H9 (cell line): ENCODE data around the gene FBXW4. TPM values are rescaled to one million over a fixed set of nuclear protein-coding genes. Genes with fewer than 3 reads are reported as not detected.

ENCODE experiments used
- DNase-seq: peaks from one replicate; pipeline ENCODE4 v3.0.0-alpha.2; 2017
- H2AFZ ChIP-seq: one replicate; pipeline ENCODE4 v1.6.1; 2013; ENCODE audit warnings: mild to moderate bottlenecking, low read length, control low read depth, moderate library complexity
- H2AK5ac ChIP-seq: 2 replicates; pipeline ENCODE4 v1.6.1; 2013; ENCODE audit warnings: low read length, control low read depth, mixed read lengths; ENCODE audit not compliant: insufficient read length
- H2BK120ac ChIP-seq: one replicate; pipeline ENCODE4 v1.6.1; 2013; ENCODE audit warnings: low read depth, mild to moderate bottlenecking, low read length, control low read depth, inconsistent platforms; ENCODE audit not compliant: poor library complexity, severe bottlenecking
- H2BK12ac ChIP-seq: 2 replicates; pipeline ENCODE4 v1.6.1; 2013; ENCODE audit warnings: low read length, control low read depth, mixed read lengths, low read depth; ENCODE audit not compliant: insufficient read length
- H2BK15ac ChIP-seq: 2 replicates; pipeline ENCODE4 v1.6.1; 2013; ENCODE audit warnings: low read depth, low read length, control low read depth
- H2BK20ac ChIP-seq: one replicate; pipeline ENCODE4 v1.6.1; 2013; ENCODE audit warnings: low read depth, mild to moderate bottlenecking, low read length, control low read depth, inconsistent platforms; ENCODE audit not compliant: poor library complexity, severe bottlenecking
- H2BK5ac ChIP-seq: 2 replicates; pipeline ENCODE4 v1.6.1; 2013; ENCODE audit warnings: low read length, control low read depth, mixed read lengths; ENCODE audit not compliant: insufficient read length
- H3K14ac ChIP-seq: 2 replicates; pipeline ENCODE4 v1.6.1; 2013; ENCODE audit warnings: low read length, control low read depth; ENCODE audit not compliant: insufficient read depth
- H3K18ac ChIP-seq: 2 replicates; pipeline ENCODE4 v1.6.1; 2013; ENCODE audit warnings: low read depth, mild to moderate bottlenecking, mixed read lengths, low read length, control low read depth; ENCODE audit not compliant: insufficient read length
- H3K23ac ChIP-seq: 2 replicates; pipeline ENCODE4 v1.6.1; 2013; ENCODE audit warnings: low read length, control low read depth, mixed read lengths, low read depth; ENCODE audit not compliant: insufficient read length
- H3K23me2 ChIP-seq: 2 replicates; pipeline ENCODE4 v1.6.1; 2013; ENCODE audit warnings: low read depth, mild to moderate bottlenecking, mixed read lengths, low read length, control low read depth; ENCODE audit not compliant: insufficient read length, poor library complexity, severe bottlenecking
- H3K27ac ChIP-seq: 2 replicates; pipeline ENCODE4 v1.5.1; 2013; ENCODE audit warnings: low read length, control low read depth, mixed read lengths, low read depth; ENCODE audit not compliant: insufficient read length
- H3K27me3 ChIP-seq: 2 replicates; pipeline ENCODE4 v1.6.1; 2013; ENCODE audit warnings: low read length, control low read depth, inconsistent platforms; ENCODE audit not compliant: insufficient read depth
- H3K4ac ChIP-seq: 2 replicates; pipeline ENCODE4 v1.6.1; 2013; ENCODE audit warnings: low read depth, mild to moderate bottlenecking, control low read depth, inconsistent platforms, low read length, moderate library complexity
- H3K4me1 ChIP-seq: 2 replicates; pipeline ENCODE4 v1.6.1; 2013; ENCODE audit warnings: low read length, control low read depth, inconsistent platforms; ENCODE audit not compliant: insufficient read depth
- H3K4me2 ChIP-seq: 2 replicates; pipeline ENCODE4 v1.6.1; 2013; ENCODE audit warnings: low read length, control low read depth, mixed read lengths; ENCODE audit not compliant: insufficient read length, insufficient read depth
- H3K56ac ChIP-seq: 2 replicates; pipeline ENCODE4 v1.6.1; 2013; ENCODE audit warnings: low read depth, mild to moderate bottlenecking, mixed read lengths, low read length, control low read depth; ENCODE audit not compliant: insufficient read length
- H3K79me1 ChIP-seq: 2 replicates; pipeline ENCODE4 v1.6.1; 2013; ENCODE audit warnings: low read depth, mild to moderate bottlenecking, moderate library complexity, low read length, control low read depth, inconsistent platforms; ENCODE audit not compliant: insufficient read depth, poor library complexity, severe bottlenecking
- H3K79me2 ChIP-seq: 2 replicates; pipeline ENCODE4 v1.6.1; 2013; ENCODE audit warnings: low read length, control low read depth, inconsistent platforms; ENCODE audit not compliant: insufficient read depth
- H3K9ac ChIP-seq: 2 replicates; pipeline ENCODE4 v1.6.1; 2013; ENCODE audit warnings: low read length, control low read depth, mixed read lengths; ENCODE audit not compliant: insufficient read length; ENCODE audit errors: extremely low read depth
- H3K9me3 ChIP-seq: one replicate; pipeline ENCODE4 v1.6.1; 2013; ENCODE audit warnings: low read depth, low read length, inconsistent platforms; ENCODE audit not compliant: control insufficient read depth
- H3T11ph ChIP-seq: one replicate; pipeline ENCODE4 v1.6.1; 2013; ENCODE audit warnings: mild to moderate bottlenecking, low read length, control low read depth, inconsistent platforms
- H4K20me1 ChIP-seq: one replicate; pipeline ENCODE4 v1.6.1; 2013; ENCODE audit not compliant: control insufficient read depth, insufficient read length, insufficient read depth
- H4K5ac ChIP-seq: 2 replicates; pipeline ENCODE4 v1.6.1; 2013; ENCODE audit warnings: low read depth, mild to moderate bottlenecking, mixed read lengths, low read length, control low read depth; ENCODE audit not compliant: insufficient read length
- H4K8ac ChIP-seq: replicated peaks from 2 replicates; pipeline ENCODE4 v1.6.1; 2013; ENCODE audit warnings: low read length, control low read depth, mixed read lengths, low read depth; ENCODE audit not compliant: insufficient read length
- H4K91ac ChIP-seq: 2 replicates; pipeline ENCODE4 v1.6.1; 2013; ENCODE audit warnings: low read depth, mild to moderate bottlenecking, moderate library complexity, mixed read lengths, low read length, control low read depth; ENCODE audit not compliant: insufficient read length
- H3K27ac Mint-ChIP-seq, 3 experiments: 2 replicates in 2 of 3; 3 replicates in 1 of 3; pipeline ENCODE4 v1.8.0; 2020 to 2021; ENCODE audit warnings: mixed read lengths in 3 of 3, mild to moderate bottlenecking in 1 of 3, moderate library complexity in 1 of 3
- H3K27me3 Mint-ChIP-seq: 2 replicates; pipeline ENCODE4 v1.8.0; 2021; ENCODE audit warnings: low read depth, mild to moderate bottlenecking, moderate library complexity, mixed read lengths
- H3K36me3 Mint-ChIP-seq, 3 experiments: 2 replicates in 2 of 3; 3 replicates in 1 of 3; pipeline ENCODE4 v1.8.0; 2020 to 2021; ENCODE audit warnings: low read depth in 3 of 3, mixed read lengths in 3 of 3; ENCODE audit not compliant: insufficient read depth in 1 of 3
- H3K4me1 Mint-ChIP-seq, 2 experiments: 2 replicates each; pipeline ENCODE4 v1.8.0; 2020; ENCODE audit warnings: mixed read lengths in 2 of 2
- H3K4me3 Mint-ChIP-seq, 2 experiments: 2 replicates in 1 of 2; 3 replicates in 1 of 2; pipeline ENCODE4 v1.8.0; 2020 to 2021; ENCODE audit warnings: mild to moderate bottlenecking in 2 of 2, mixed read lengths in 2 of 2, moderate library complexity in 1 of 2
- H3K9me3 Mint-ChIP-seq, 2 experiments: 2 replicates in 1 of 2; 3 replicates in 1 of 2; pipeline ENCODE4 v1.8.0; 2020; ENCODE audit warnings: mild to moderate bottlenecking in 2 of 2, mixed read lengths in 2 of 2, moderate library complexity in 1 of 2
- CTCF ChIP-seq: fragments of 200-600 bp; sonication (generic); conservative IDR thresholded peaks from 3 replicates; pipeline ENCODE4 v1.8.0; 2021; ENCODE audit warnings: antibody characterized with exemption, mild to moderate bottlenecking
- WGBS: extraction: QIAGEN DNeasy Blood & Tissue Kit; methylation state at CpG from one replicate; pipeline ENCODE4 v1.1.7; 2013; ENCODE audit warnings: missing lambda C conversion rate, low lambda C conversion rate, mixed read lengths; ENCODE audit not compliant: insufficient read length; ENCODE audit errors: extremely low coverage; 5-methylcytosine and 5-hydroxymethylcytosine counted together
- total RNA-seq: library from RNA; stranded (reverse); gene quantifications from 2 replicates; pipeline ENCODE4 v1.2.1, GENCODE V29; 2021

Gene FBXW4
- total RNA-seq, 1 experiment from 2014 or later: 41.6 TPM

GRCh38 chr10:101612086-101612485 lies 82.9 kb downstream of the FBXW4 start:
- Histone ChIP-seq H2AFZ (no peak overlapping the region), H3K4me1 (no peaks in the 10 kb centered on the region; the same call in 1 of the 2 replicates), H4K20me1 (no peaks in the 10 kb centered on the region), H2BK20ac (no peak overlapping the region), H2AK5ac (no peak overlapping the region), H3K4ac (no peak overlapping the region), H3K56ac (no peak overlapping the region), H3K9me3 (no peaks in the 10 kb centered on the region), H3K14ac (no peak overlapping the region), H3K23me2 (no peaks in the 10 kb centered on the region), H3K23ac (no peak overlapping the region), H2BK15ac (no peak overlapping the region), H3K79me2 (no peaks in the 10 kb centered on the region), H2BK5ac (no peak overlapping the region), H3K18ac (no peak overlapping the region), H4K5ac (no peak overlapping the region), H3T11ph (no peak overlapping the region), H3K9ac (no peak overlapping the region), H2BK12ac (no peak overlapping the region), H4K8ac (no peak overlapping the region), H3K4me2 (no peak overlapping the region), H3K27me3 (no peaks in the 10 kb centered on the region), H2BK120ac (no peak overlapping the region), H3K27ac (no peak overlapping the region), H3K79me1 (no peaks in the 10 kb centered on the region), H4K91ac (no peak overlapping the region)
- no peaks in the 10 kb centered on the region for H3K9me3 Mint-ChIP-seq
- peaks cover 38 to 54% of the 10 kb centered on the region in 2 experiments for H3K4me1 Mint-ChIP-seq
- WGBS: no CpG with 5 or more reads among the region's 6 CpGs
- peaks cover 14 to 29% (median 27%) of the 10 kb centered on the region in 3 experiments for H3K36me3 Mint-ChIP-seq
- no peak for DNase-seq
- peak overlapping the region in 1 of 3 experiments; percentile 55; a peak in 1 of 7 replicates for H3K27ac Mint-ChIP-seq
- no peak for TF ChIP-seq CTCF
- H3K27me3 Mint-ChIP-seq: no peaks in the 10 kb centered on the region; the same call in 1 of the 2 replicates
- H3K4me3 Mint-ChIP-seq: no peak overlapping the region
